Thoracic aorta (tissue), 2 donors: ENCODE results near the gene ZNF462. TPM values are rescaled to one million over a fixed set of nuclear protein-coding genes. Genes with fewer than 3 reads are reported as not detected.
"Not testable (repeated sequence)": the region's sequence is repeated elsewhere in the genome, so short reads cannot be mapped to it uniquely, and the experiment has no call there.

Experiments
- ATAC-seq: fragments of 150-250 bp; one replicate; pipeline ENCODE4 v1.8.0; 2017; ENCODE audit warnings: low read depth; ENCODE audit not compliant: insufficient number of reproducible peaks, low FRiP score
- DNase-seq: peaks from one replicate; pipeline ENCODE4 v3.0.0-alpha.2; 2020; ENCODE audit warnings: low spot score
- H3K27ac ChIP-seq, 2 donors: fragments of 200-600 bp; sonication (generic); 1 replicate in 1 of 2; 2 replicates in 1 of 2; pipeline ENCODE4 v1.5.1; 2016; ENCODE audit warnings: mild to moderate bottlenecking in 2 of 2, moderate library complexity in 2 of 2
- H3K27me3 ChIP-seq: fragments of 200-600 bp; sonication (generic); replicated peaks from 2 replicates; pipeline ENCODE4 v1.6.0; 2016; ENCODE audit warnings: mild to moderate bottlenecking; ENCODE audit not compliant: insufficient read depth
- H3K36me3 ChIP-seq: fragments of 200-600 bp; sonication (generic); one replicate; pipeline ENCODE4 v1.5.1; 2016
- H3K4me1 ChIP-seq, 2 donors: fragments of 200-600 bp; sonication (generic); 1 replicate in 1 of 2; 2 replicates in 1 of 2; pipeline versions ENCODE4 v1.5.1 to v1.6.0; 2016; ENCODE audit warnings: low read depth in 2 of 2, mild to moderate bottlenecking in 1 of 2; ENCODE audit not compliant: control insufficient read depth in 1 of 2
- H3K4me3 ChIP-seq: fragments of 200-600 bp; sonication (generic); 2 replicates; pipeline ENCODE4 v1.5.1; 2016; ENCODE audit warnings: mild to moderate bottlenecking
- H3K9me3 ChIP-seq: fragments of 200-600 bp; sonication (generic); 2 replicates; pipeline ENCODE4 v1.5.1; 2016
- CTCF ChIP-seq: fragments of 200-600 bp; sonication (generic); IDR thresholded peaks from one replicate; pipeline ENCODE4 v1.5.1; 2019; ENCODE audit warnings: antibody characterized with exemption
- total RNA-seq, 2 donors: library from RNA; depleted of rRNA; stranded (reverse); fragments of >200 nt; gene quantifications; one replicate each; pipeline versions ENCODE4 v1.1.0 to v1.2.3, GENCODE V29; 2016

ZNF462 gene
- total RNA-seq, 2 donors from 2014 or later = 9.6 to 12.3 TPM

GRCh38 chr9:106982636-106983035 lies 119.7 kb downstream of the ZNF462 start:
- H3K4me3 ChIP-seq = no peak overlapping the region
- ATAC-seq (no peak), DNase-seq (no peak)
- no peak for TF ChIP-seq CTCF
- H3K36me3 ChIP-seq = no peaks in the 10 kb centered on the region
- H3K9me3 ChIP-seq = no peaks in the 10 kb centered on the region
- H3K4me1 ChIP-seq = no peaks in the 10 kb centered on the region
- no peaks in the 10 kb centered on the region for H3K27me3 ChIP-seq
- H3K27ac ChIP-seq = no peak overlapping the region

- Histone ChIP-seq H3K27me3 (no peaks in the 10 kb centered on the region), H3K27ac (no peak overlapping the region), H3K4me1 (no peaks in the 10 kb centered on the region), H3K4me3 (no peak overlapping the region), H3K9me3 (no peaks in the 10 kb centered on the region), H3K36me3 (no peaks in the 10 kb centered on the region)
- ATAC-seq (no peak), DNase-seq (no peak)
- TF ChIP-seq CTCF = no peak
Observed at GRCh38 chr9:106983346-106983745, 120.4 kb downstream of the ZNF462 start.

- not testable (repeated sequence) for H3K4me3 ChIP-seq, ATAC-seq, H3K9me3 ChIP-seq, H3K4me1 ChIP-seq, DNase-seq, H3K36me3 ChIP-seq, H3K27me3 ChIP-seq, H3K27ac ChIP-seq
Observed at GRCh38 chr9:106989904-106990303, 126.9 kb downstream of the ZNF462 start.

GRCh38 chr9:106992186-106992585 lies 129.2 kb downstream of the ZNF462 start:
- Histone ChIP-seq H3K36me3 (peaks cover 4% of the 10 kb centered on the region), H3K27me3 (no peaks in the 10 kb centered on the region), H3K27ac (no peak overlapping the region), H3K4me3 (no peak overlapping the region), H3K4me1 (no peaks in the 10 kb centered on the region), H3K9me3 (no peaks in the 10 kb centered on the region)
- DNase-seq (no peak), ATAC-seq (no peak)
- TF ChIP-seq CTCF = no peak

- Histone ChIP-seq H3K9me3 (no peaks in the 10 kb centered on the region), H3K27ac (no peak overlapping the region), H3K4me3 (no peak overlapping the region), H3K36me3 (peaks cover 4% of the 10 kb centered on the region), H3K27me3 (no peaks in the 10 kb centered on the region), H3K4me1 (no peaks in the 10 kb centered on the region)
- DNase-seq (no peak), ATAC-seq (no peak)
- no peak for TF ChIP-seq CTCF
Observed at GRCh38 chr9:106993603-106994002, 130.6 kb downstream of the ZNF462 start.

- no peak for DNase-seq
- H3K27me3 ChIP-seq = no peaks in the 10 kb centered on the region
- no peaks in the 10 kb centered on the region for H3K4me1 ChIP-seq
- ATAC-seq = no peak
- H3K4me3 ChIP-seq = no peak overlapping the region
- no peak overlapping the region for H3K27ac ChIP-seq
- no peaks in the 10 kb centered on the region for H3K9me3 ChIP-seq
- no peak for TF ChIP-seq CTCF
- no peaks in the 10 kb centered on the region for H3K36me3 ChIP-seq
Observed at GRCh38 chr9:106994463-106994862, 131.5 kb downstream of the ZNF462 start.
